HepG2 (cell line): ENCODE measurements around the gene TK1. TPM values are rescaled to one million over a fixed set of nuclear protein-coding genes. Genes with fewer than 3 reads are reported as not detected.

Experiments
- CSRNP2 ChIP-seq: sonication (generic); formaldehyde crosslinking; conservative IDR thresholded peaks from 2 replicates; pipeline ENCODE4 v1.8.0; 2022; ENCODE audit warnings: low read depth, missing genetic modification reagents
- HNF1B ChIP-seq: sonication (generic); formaldehyde crosslinking; IDR thresholded peaks from 2 replicates; pipeline ENCODE4 v1.5.1; 2020; ENCODE audit warnings: mild to moderate bottlenecking, moderate library complexity, missing genetic modification reagents
- HNF4A ChIP-seq: sonication (generic); formaldehyde crosslinking; IDR thresholded peaks from 2 replicates; pipeline ENCODE4 v1.4.0; 2020; ENCODE audit warnings: missing genetic modification reagents
- IKZF1 ChIP-seq: fragments of 450-650 bp; IDR thresholded peaks from 2 replicates; pipeline ENCODE4 v1.7.1; 2016
- IRF9 ChIP-seq: sonication (generic); formaldehyde crosslinking; IDR thresholded peaks from 2 replicates; pipeline ENCODE4 v1.8.0; 2022; ENCODE audit warnings: missing genetic modification reagents, mild to moderate bottlenecking, borderline replicate concordance
- NR0B2 ChIP-seq: sonication (generic); formaldehyde crosslinking; IDR thresholded peaks from 2 replicates; pipeline ENCODE4 v1.4.0; 2020; ENCODE audit warnings: mild to moderate bottlenecking, missing genetic modification reagents
- ONECUT2 ChIP-seq: sonication (generic); formaldehyde crosslinking; IDR thresholded peaks from 2 replicates; pipeline ENCODE4 v1.4.0; 2020; ENCODE audit warnings: missing genetic modification reagents
- STAG1 ChIP-seq: sonication (generic); formaldehyde crosslinking; IDR thresholded peaks from 2 replicates; pipeline ENCODE4 v1.4.0; 2020; ENCODE audit warnings: missing genetic modification reagents
- TIGD3 ChIP-seq: sonication (generic); formaldehyde crosslinking; IDR thresholded peaks from 2 replicates; pipeline ENCODE4 v1.5.1; 2020; ENCODE audit warnings: mild to moderate bottlenecking, missing genetic modification reagents, borderline replicate concordance
- ZBTB10 ChIP-seq: sonication (generic); formaldehyde crosslinking; IDR thresholded peaks from 2 replicates; pipeline ENCODE4 v1.4.0; 2020; ENCODE audit warnings: missing genetic modification reagents, borderline replicate concordance
- ZIK1 ChIP-seq: sonication (generic); formaldehyde crosslinking; IDR thresholded peaks from 2 replicates; pipeline ENCODE4 v1.5.0; 2020; ENCODE audit warnings: mild to moderate bottlenecking, low read depth, missing genetic modification reagents, borderline replicate concordance
- ZMYM4 ChIP-seq: sonication (generic); formaldehyde crosslinking; IDR thresholded peaks from 2 replicates; pipeline ENCODE4 v1.8.1; 2023; ENCODE audit warnings: mild to moderate bottlenecking, missing genetic modification reagents
- ZNF281 ChIP-seq: sonication (generic); formaldehyde crosslinking; IDR thresholded peaks from 2 replicates; pipeline ENCODE4 v1.4.0; 2020; ENCODE audit warnings: missing genetic modification reagents, borderline replicate concordance
- ZNF430 ChIP-seq: sonication (generic); formaldehyde crosslinking; IDR thresholded peaks from 2 replicates; pipeline ENCODE4 v1.9.0; 2021; ENCODE audit warnings: mild to moderate bottlenecking, missing genetic modification reagents
- ZNF83 ChIP-seq: sonication (generic); formaldehyde crosslinking; IDR thresholded peaks from 2 replicates; pipeline ENCODE4 v1.4.0; 2020; ENCODE audit warnings: missing genetic modification reagents, mild to moderate bottlenecking, borderline replicate concordance
- polyA plus RNA-seq, 8 experiments: library from polyadenylated mRNA; depleted of rRNA in 3 of 8; stranded (reverse) in 7 of 8; unstranded in 1 of 8; fragments of >200 nt; fragmentation: Illumina TruSeq in 4 of 8; extraction: Trizol in 4 of 8; gene quantifications; 2 replicates each; pipeline versions ENCODE4 v1.2.1 to v1.2.3, GENCODE V29; 2011 to 2016; ENCODE audit warnings: low read depth in 4 of 8, missing spikeins in 1 of 8, mixed read lengths in 1 of 8; ENCODE audit not compliant: insufficient read depth in 1 of 8
- total RNA-seq, 5 experiments: library from RNA; depleted of rRNA; stranded (reverse); fragments of >200 nt; fragmentation: Illumina TruSeq; extraction: Trizol; gene quantifications; 2 replicates each; pipeline ENCODE4 v1.2.3, GENCODE V29; 2016; ENCODE audit warnings: low read depth in 1 of 5

The TK1 gene
- total and polyA plus RNA-seq, 2 of the 13 experiments (the other 11 are each of a cell fraction or from before 2014, with no cell fraction given), result 45.0 to 96.0 TPM

GRCh38 chr17:78137392-78138203 is 49.3 kb downstream of the TK1 start (continued):
- TF ChIP-seq ZMYM4 (no peak), ZNF430 (CRISPR knock-in tag) (no peak), STAG1 (CRISPR knock-in tag) (peak; percentile 61), ONECUT2 (CRISPR knock-in tag) (no peak), IKZF1 (no peak), NR0B2 (0 out of 2 replicates have a peak, but pooled peaks have one; percentile 60), HNF4A (CRISPR knock-in tag) (peak; percentile 12; the same call in 1 of the 2 replicates), CSRNP2 (CRISPR knock-in tag) (no peak), HNF1B (no peak; the same call in 1 of the 2 replicates), TIGD3 (no peak), ZBTB10 (no peak; the same call in 1 of the 2 replicates), ZNF83 (CRISPR knock-in tag) (no peak), ZNF281 (peak; percentile 22; the same call in 1 of the 2 replicates), IRF9 (CRISPR knock-in tag) (no peak), ZIK1 (CRISPR knock-in tag) (0 out of 2 replicates have a peak, but pooled peaks have one; percentile 17)
